Activated naive CD4-positive, alpha-beta T cell treated with anti-CD3 and anti-CD28 coated beads, Interleukin-2, amount 10 ng/mL, durations not matched to agents 7 days and 5 days (primary cell): ENCODE data around the gene CTNNA3.

Source experiments
- CTCF ChIA-PET: fragments of 350-600 bp; sonication (Branson Sonifier 250); formaldehyde crosslinking; loops from one replicate; lab custom pipeline; 2021; ENCODE audit warnings: antibody characterized with exemption; lab: Charles Lee
- DNase-seq: peaks from one replicate; pipeline ENCODE4 v3.0.0-alpha.2; 2020
- H3K27ac Mint-ChIP-seq: one replicate; pipeline ENCODE4 v1.8.0; 2021; ENCODE audit warnings: mild to moderate bottlenecking, moderate library complexity, mixed read lengths
- H3K27me3 Mint-ChIP-seq: one replicate; pipeline ENCODE4 v1.8.0; 2021; ENCODE audit warnings: mild to moderate bottlenecking, mixed read lengths
- H3K36me3 Mint-ChIP-seq: one replicate; pipeline ENCODE4 v1.8.0; 2021; ENCODE audit warnings: mixed read lengths
- H3K4me1 Mint-ChIP-seq: one replicate; pipeline ENCODE4 v1.8.0; 2021; ENCODE audit warnings: mixed read lengths
- H3K4me3 Mint-ChIP-seq: one replicate; pipeline ENCODE4 v1.8.0; 2021; ENCODE audit warnings: mild to moderate bottlenecking, moderate library complexity, mixed read lengths
- H3K9me3 Mint-ChIP-seq: one replicate; pipeline ENCODE4 v1.8.0; 2021; ENCODE audit warnings: mixed read lengths

Gene CTNNA3

DNA sequence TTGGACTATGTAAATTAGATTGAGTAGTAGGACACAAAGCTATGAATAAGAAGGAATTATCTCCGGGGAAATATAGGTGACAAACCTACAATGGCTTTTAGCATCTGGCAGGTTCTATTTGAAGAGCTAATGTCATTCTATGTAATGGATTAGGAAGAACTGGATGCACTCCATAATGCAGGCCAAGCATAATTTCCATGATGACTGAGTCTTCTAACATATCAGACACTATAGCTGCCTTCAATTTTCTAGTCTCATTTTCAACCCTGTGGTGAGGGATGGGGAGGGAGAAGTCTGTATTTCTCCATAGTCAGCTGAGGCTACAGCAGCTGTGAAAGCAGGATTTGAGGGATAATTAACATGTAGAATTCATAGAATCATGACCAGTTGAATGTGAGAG, 1160.6 kb downstream of the CTNNA3 start:
- CTCF ChIA-PET, result no interaction called here
- Mint-ChIP-seq H3K36me3 (no peaks in the 10 kb centered on the region), H3K4me3 (no peak overlapping the region)

GRCh38 chr10:66534866-66535265, 1161.1 kb downstream of the CTNNA3 start:
- peaks cover 6% of the 10 kb centered on the region for H3K9me3 Mint-ChIP-seq
- no peaks in the 10 kb centered on the region for H3K36me3 Mint-ChIP-seq
- H3K4me3 Mint-ChIP-seq, result no peak overlapping the region
- CTCF ChIA-PET, result no interaction called here
- H3K4me1 Mint-ChIP-seq, result no peaks in the 10 kb centered on the region
- H3K27me3 Mint-ChIP-seq, result no peaks in the 10 kb centered on the region
- no peak for DNase-seq
- H3K27ac Mint-ChIP-seq, result no peak overlapping the region

More for the DNA sequence above, 1160.6 kb downstream of the CTNNA3 start:
- Mint-ChIP-seq H3K27me3 (no peaks in the 10 kb centered on the region), H3K27ac (no peak overlapping the region), H3K4me1 (no peaks in the 10 kb centered on the region), H3K9me3 (peaks cover 5% of the 10 kb centered on the region)
- DNase-seq, result no peak

DNA sequence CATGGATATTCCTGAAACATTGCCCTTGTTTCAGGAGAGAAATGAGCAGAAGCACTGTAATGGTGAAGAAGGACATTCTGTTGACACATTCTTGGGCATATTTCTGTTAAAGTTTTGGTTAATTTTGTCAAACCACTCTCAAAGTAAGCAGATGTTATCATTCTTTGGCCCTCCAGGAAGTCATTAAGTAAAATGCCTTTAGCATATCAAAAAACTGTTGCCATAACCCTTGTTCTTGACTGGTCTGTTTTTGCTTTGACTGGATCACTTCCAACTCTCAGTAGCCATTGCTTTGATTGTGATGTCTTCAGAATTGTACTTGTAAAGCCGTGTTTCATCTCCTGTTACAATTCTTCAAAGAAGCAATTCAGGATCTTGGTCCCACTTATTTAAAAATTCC, 1174.5 kb downstream of the CTNNA3 start:
- DNase-seq, result no peak
- Mint-ChIP-seq H3K27ac (no peak overlapping the region), H3K27me3 (no peaks in the 10 kb centered on the region), H3K4me3 (no peak overlapping the region), H3K4me1 (no peaks in the 10 kb centered on the region), H3K9me3 (peaks cover 4% of the 10 kb centered on the region), H3K36me3 (no peaks in the 10 kb centered on the region)
- CTCF ChIA-PET, result no interaction called here

GRCh38 chr10:66519616-66520015, 1176.4 kb downstream of the CTNNA3 start:
- Mint-ChIP-seq H3K4me3 (no peak overlapping the region), H3K9me3 (peaks cover 3% of the 10 kb centered on the region), H3K27me3 (no peaks in the 10 kb centered on the region), H3K4me1 (no peaks in the 10 kb centered on the region), H3K36me3 (no peaks in the 10 kb centered on the region), H3K27ac (no peak overlapping the region)
- CTCF ChIA-PET, result no interaction called here
- DNase-seq, result no peak

GRCh38 chr10:66514666-66515065, 1181.3 kb downstream of the CTNNA3 start:
- Mint-ChIP-seq H3K27ac (no peak overlapping the region), H3K36me3 (no peaks in the 10 kb centered on the region), H3K4me3 (no peak overlapping the region), H3K4me1 (no peaks in the 10 kb centered on the region), H3K27me3 (no peaks in the 10 kb centered on the region), H3K9me3 (peaks cover 2% of the 10 kb centered on the region)
- no peak for DNase-seq
- CTCF ChIA-PET, result no interaction called here

DNA sequence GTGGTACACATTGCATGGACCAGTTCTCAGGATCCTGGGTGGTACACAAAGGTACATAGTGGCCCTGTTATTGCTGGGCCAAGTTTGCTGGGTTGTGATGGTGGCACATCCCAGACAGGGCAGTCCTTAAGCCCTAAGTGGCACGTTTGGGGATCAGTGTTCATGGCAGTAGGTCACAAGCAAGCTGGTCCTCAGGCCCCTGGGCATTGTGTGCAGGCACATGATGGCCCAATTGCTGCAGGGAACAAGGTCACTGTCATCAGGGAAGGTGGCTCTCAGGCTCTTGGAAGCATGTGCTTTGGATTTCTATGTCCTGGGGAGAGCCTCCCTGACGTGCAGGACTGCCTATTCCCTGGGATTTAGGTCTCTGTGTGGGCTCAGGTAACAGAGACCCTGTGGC, 1182.5 kb downstream of the CTNNA3 start:
- CTCF ChIA-PET, result no interaction called here
- no peak for DNase-seq
- no peaks in the 10 kb centered on the region for H3K36me3 Mint-ChIP-seq
- H3K27me3 Mint-ChIP-seq, result no peaks in the 10 kb centered on the region
- no peak overlapping the region for H3K27ac Mint-ChIP-seq
- H3K4me3 Mint-ChIP-seq, result no peak overlapping the region
- peaks cover 2% of the 10 kb centered on the region for H3K9me3 Mint-ChIP-seq
- H3K4me1 Mint-ChIP-seq, result no peaks in the 10 kb centered on the region

- CTCF ChIA-PET, result no interaction called here
- Mint-ChIP-seq H3K9me3 (no peaks in the 10 kb centered on the region), H3K27ac (no peak overlapping the region), H3K4me1 (no peaks in the 10 kb centered on the region), H3K4me3 (no peak overlapping the region), H3K36me3 (no peaks in the 10 kb centered on the region), H3K27me3 (no peaks in the 10 kb centered on the region)
- no peak for DNase-seq
Observed at GRCh38 chr10:66505003-66505657, 1190.9 kb downstream of the CTNNA3 start.

DNA sequence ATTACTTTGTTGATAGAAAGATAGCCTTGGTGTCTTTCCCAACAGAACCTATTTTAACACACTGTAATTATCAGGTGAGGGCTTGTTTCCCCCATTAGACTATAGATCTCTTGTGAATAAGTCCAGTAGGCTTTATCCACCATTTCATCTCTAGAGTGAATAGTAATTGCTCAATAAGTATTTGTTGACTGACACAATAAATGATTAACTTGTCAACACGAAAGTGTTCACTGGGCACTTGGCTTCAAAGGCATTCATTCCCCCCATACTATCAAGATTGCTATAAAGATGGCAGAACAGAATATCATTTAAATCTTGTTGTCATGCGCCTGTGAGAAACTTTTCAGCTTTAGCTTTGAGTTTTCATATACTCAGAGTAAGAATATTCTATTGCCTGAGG, 1194.6 kb downstream of the CTNNA3 start:
- Mint-ChIP-seq H3K4me3 (no peak overlapping the region), H3K4me1 (no peaks in the 10 kb centered on the region), H3K9me3 (no peaks in the 10 kb centered on the region), H3K27ac (no peak overlapping the region), H3K27me3 (no peaks in the 10 kb centered on the region), H3K36me3 (no peaks in the 10 kb centered on the region)
- CTCF ChIA-PET, result no interaction called here
- no peak for DNase-seq

- H3K27me3 Mint-ChIP-seq, result no peaks in the 10 kb centered on the region
- H3K36me3 Mint-ChIP-seq, result no peaks in the 10 kb centered on the region
- DNase-seq, result no peak
- H3K4me3 Mint-ChIP-seq, result no peak overlapping the region
- no peaks in the 10 kb centered on the region for H3K4me1 Mint-ChIP-seq
- CTCF ChIA-PET, result no interaction called here
- H3K9me3 Mint-ChIP-seq, result peaks cover 3% of the 10 kb centered on the region
- no peak overlapping the region for H3K27ac Mint-ChIP-seq
Observed at GRCh38 chr10:66483966-66484365, 1212.0 kb downstream of the CTNNA3 start.

- no peaks in the 10 kb centered on the region for H3K4me1 Mint-ChIP-seq
- CTCF ChIA-PET, result no interaction called here
- H3K27ac Mint-ChIP-seq, result no peak overlapping the region
- no peaks in the 10 kb centered on the region for H3K27me3 Mint-ChIP-seq
- H3K4me3 Mint-ChIP-seq, result no peak overlapping the region
- no peak for DNase-seq
- peaks cover 6% of the 10 kb centered on the region for H3K9me3 Mint-ChIP-seq
- H3K36me3 Mint-ChIP-seq, result no peaks in the 10 kb centered on the region
Observed at GRCh38 chr10:66472156-66472555, 1223.8 kb downstream of the CTNNA3 start.

- Mint-ChIP-seq H3K36me3 (no peaks in the 10 kb centered on the region), H3K4me3 (no peak overlapping the region), H3K4me1 (no peaks in the 10 kb centered on the region), H3K27me3 (no peaks in the 10 kb centered on the region), H3K27ac (no peak overlapping the region), H3K9me3 (peaks cover 4% of the 10 kb centered on the region)
- CTCF ChIA-PET, result interaction anchor here (0.6 kb wide), 1 partner anchor 222 kb away, joined by 3 read pairs; no protein-coding TSS in a partner anchor
- no peak for DNase-seq
Observed at GRCh38 chr10:66467042-66467441, 1229.0 kb downstream of the CTNNA3 start.

DNA sequence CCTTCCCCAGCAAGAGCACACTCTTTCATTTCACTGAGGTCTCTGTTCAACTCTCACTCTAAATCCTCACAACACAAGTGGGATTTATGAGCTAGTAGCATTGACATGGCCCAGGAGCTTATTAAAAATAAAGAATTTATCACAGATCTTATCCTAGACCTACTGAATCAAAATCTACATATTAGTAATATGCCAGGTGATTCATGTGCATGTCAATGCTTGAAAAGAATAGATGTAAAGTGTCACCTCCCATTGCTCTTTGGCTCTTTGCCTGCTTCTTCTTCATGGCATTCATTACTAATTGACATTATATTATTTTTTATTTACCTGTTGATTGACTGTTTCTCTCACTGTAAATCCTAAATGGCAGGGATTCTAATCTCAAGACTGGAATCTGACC, 1229.4 kb downstream of the CTNNA3 start:
- no peak overlapping the region for H3K27ac Mint-ChIP-seq
- no peaks in the 10 kb centered on the region for H3K27me3 Mint-ChIP-seq
- H3K9me3 Mint-ChIP-seq, result peaks cover 4% of the 10 kb centered on the region
- H3K36me3 Mint-ChIP-seq, result no peaks in the 10 kb centered on the region
- no peaks in the 10 kb centered on the region for H3K4me1 Mint-ChIP-seq
- no peak for DNase-seq
- CTCF ChIA-PET, result interaction anchor here (0.5 kb wide), 1 partner anchor 90 kb away, joined by 3 read pairs; no protein-coding TSS in a partner anchor
- no peak overlapping the region for H3K4me3 Mint-ChIP-seq

DNA sequence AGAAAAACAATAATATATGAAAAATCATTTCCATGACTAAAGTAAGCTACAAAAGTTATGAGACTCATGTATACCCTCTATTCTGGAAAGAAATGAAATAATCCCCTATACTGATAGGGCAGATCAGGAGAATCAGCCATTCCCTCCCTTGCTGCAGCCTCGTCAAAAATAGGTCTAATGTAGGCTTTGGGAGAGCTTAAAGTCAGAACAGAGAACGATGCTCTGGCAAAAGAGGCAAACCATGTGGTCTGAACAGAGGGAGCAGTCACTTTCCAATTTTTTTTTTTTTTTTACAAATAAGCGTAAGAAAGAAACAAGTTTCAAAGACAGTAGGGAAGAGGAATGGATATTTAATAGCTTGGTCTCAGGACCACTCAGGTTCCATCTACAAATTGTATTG, 1232.4 kb downstream of the CTNNA3 start:
- no peaks in the 10 kb centered on the region for H3K27me3 Mint-ChIP-seq
- peaks cover 4% of the 10 kb centered on the region for H3K9me3 Mint-ChIP-seq
- no peaks in the 10 kb centered on the region for H3K36me3 Mint-ChIP-seq
- no peaks in the 10 kb centered on the region for H3K4me1 Mint-ChIP-seq
- H3K27ac Mint-ChIP-seq, result no peak overlapping the region
- no peak for DNase-seq
- CTCF ChIA-PET, result no interaction called here
- no peak overlapping the region for H3K4me3 Mint-ChIP-seq

DNA sequence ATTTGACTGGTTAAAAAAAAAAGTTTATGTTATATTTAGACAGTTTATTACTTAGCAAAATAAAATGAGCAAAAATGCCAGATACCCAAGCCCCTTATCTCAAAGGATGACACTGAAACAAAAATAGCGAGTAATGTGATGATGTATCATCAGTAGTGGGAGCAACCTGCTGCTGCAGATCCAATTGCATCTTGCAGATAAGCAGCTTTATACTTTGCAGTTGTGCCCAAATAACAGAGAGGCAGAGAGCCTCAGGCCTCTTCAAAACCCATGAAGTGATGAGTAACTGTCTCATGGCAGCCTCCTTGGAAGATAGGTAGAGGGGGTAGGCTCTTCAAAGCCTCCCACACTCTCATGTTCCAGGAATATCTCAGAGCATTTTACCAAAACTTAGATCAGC, 1238.4 kb downstream of the CTNNA3 start:
- H3K27ac Mint-ChIP-seq, result no peak overlapping the region
- no peak for DNase-seq
- peaks cover 4% of the 10 kb centered on the region for H3K9me3 Mint-ChIP-seq
- no peaks in the 10 kb centered on the region for H3K4me1 Mint-ChIP-seq
- H3K4me3 Mint-ChIP-seq, result no peak overlapping the region
- no peaks in the 10 kb centered on the region for H3K36me3 Mint-ChIP-seq
- H3K27me3 Mint-ChIP-seq, result no peaks in the 10 kb centered on the region
- CTCF ChIA-PET, result no interaction called here

GRCh38 chr10:66455304-66455703, 1240.7 kb downstream of the CTNNA3 start:
- Mint-ChIP-seq H3K36me3 (no peaks in the 10 kb centered on the region), H3K4me3 (no peak overlapping the region), H3K27ac (no peak overlapping the region), H3K4me1 (no peaks in the 10 kb centered on the region), H3K27me3 (no peaks in the 10 kb centered on the region), H3K9me3 (peaks cover 4% of the 10 kb centered on the region)
- CTCF ChIA-PET, result no interaction called here
- DNase-seq, result no peak
